MCF 10A (cell line): Measurements from ENCODE around the gene XXYLT1. TPM values are rescaled to one million over a fixed set of nuclear protein-coding genes. Genes with fewer than 3 reads are reported as not detected.

Source experiments
- BruUV-seq: library from RNA; stranded (reverse); fragments of 400-500 nt; replicated peaks from 2 replicates; lab custom pipeline; 2021; lab: Mats Ljungman, UMichigan
- CTCF ChIA-PET: fragments of 300-600 bp; sonication (Branson Sonifier 250); formaldehyde crosslinking; extraction: SDS; loops from one replicate; lab custom pipeline; 2021; ENCODE audit warnings: antibody characterized with exemption, inconsistent platforms; lab: Yijun Ruan, JAX
- POLR2A ChIA-PET: fragments of 300-600, 350-650 bp; sonication (Branson Sonifier 250); formaldehyde crosslinking; extraction: SDS; loops from one replicate; lab custom pipeline; 2020; ENCODE audit warnings: antibody characterized with exemption, inconsistent platforms; lab: Yijun Ruan, JAX
- DNase-seq: peaks from one replicate; pipeline ENCODE4 v3.0.0-alpha.2; 2018; ENCODE audit not compliant: unreplicated experiment
- H3K27ac Mint-ChIP-seq: one replicate; pipeline ENCODE4 v1.8.0; 2022; ENCODE audit warnings: mild to moderate bottlenecking, low read depth, mixed read lengths; ENCODE audit not compliant: unreplicated experiment
- H3K27me3 Mint-ChIP-seq: one replicate; pipeline ENCODE4 v1.8.0; 2022; ENCODE audit warnings: mixed read lengths; ENCODE audit not compliant: insufficient read depth, unreplicated experiment
- H3K36me3 Mint-ChIP-seq: one replicate; pipeline ENCODE4 v1.8.0; 2022; ENCODE audit warnings: mild to moderate bottlenecking, moderate library complexity, mixed read lengths; ENCODE audit not compliant: insufficient read depth, unreplicated experiment
- H3K4me1 Mint-ChIP-seq: one replicate; pipeline ENCODE4 v1.8.0; 2022; ENCODE audit warnings: mixed read lengths; ENCODE audit not compliant: insufficient read depth, unreplicated experiment
- H3K4me3 Mint-ChIP-seq: one replicate; pipeline ENCODE4 v1.8.0; 2022; ENCODE audit warnings: mild to moderate bottlenecking, moderate library complexity, mixed read lengths; ENCODE audit not compliant: unreplicated experiment
- H3K9me3 Mint-ChIP-seq: one replicate; pipeline ENCODE4 v1.8.0; 2022; ENCODE audit warnings: mixed read lengths; ENCODE audit not compliant: unreplicated experiment
- CTCF ChIP-seq: fragments of 200-600 bp; IDR thresholded peaks from one replicate; pipeline ENCODE4 v1.8.0; 2022; ENCODE audit warnings: antibody characterized with exemption, mild to moderate bottlenecking; ENCODE audit not compliant: unreplicated experiment
- intact Hi-C: fragments of 100-400 bp; cut with micrococcal nuclease; formaldehyde crosslinking; loops from 2 replicates; pipeline ENCODE4 v1.14.1; 2022
- total RNA-seq: library from RNA; stranded (reverse); gene quantifications from 2 replicates; pipeline ENCODE4 v1.2.3, GENCODE V29; 2022

XXYLT1 gene
- total RNA-seq, 1 experiment from 2014 or later, result 10.0 TPM

DNA sequence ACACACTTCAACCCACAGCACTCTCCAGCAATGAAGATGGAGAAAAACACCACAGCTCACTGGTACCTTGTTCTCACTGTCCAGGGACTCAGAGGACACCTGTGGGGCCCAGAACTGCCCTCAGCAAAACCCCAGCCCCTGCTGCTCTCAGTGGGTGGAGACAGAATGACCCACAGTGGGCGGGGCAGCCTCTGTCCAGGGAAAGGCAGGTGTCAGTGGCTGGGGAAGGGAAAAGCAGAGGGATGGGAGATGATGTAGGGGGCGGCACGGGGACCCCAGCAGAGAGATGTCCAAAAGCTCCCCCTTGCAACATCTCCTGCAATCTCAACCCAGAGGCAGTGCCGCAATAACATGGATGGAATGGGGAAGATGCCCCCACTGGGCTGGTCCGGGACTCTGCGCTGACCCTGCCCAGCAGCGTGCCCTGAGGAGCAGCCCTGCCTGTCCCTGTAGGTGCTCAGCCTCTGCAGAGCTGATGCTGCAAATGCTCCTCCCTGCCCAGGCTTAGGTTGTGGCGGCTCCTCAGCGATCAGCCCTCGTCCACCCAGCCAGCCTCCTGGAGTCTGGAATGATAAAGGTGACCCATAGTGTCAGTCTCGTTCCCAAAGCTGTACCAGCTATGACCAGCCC, 193.9 kb downstream of the XXYLT1 start:
- no peaks in the 10 kb centered on the region for H3K27me3 Mint-ChIP-seq
- CTCF ChIA-PET, result interaction anchor here (1.0 kb wide), 1 partner anchor 30 kb away, joined by 4 read pairs; no protein-coding TSS in a partner anchor
- no peak for TF ChIP-seq CTCF
- H3K36me3 Mint-ChIP-seq, result no peaks in the 10 kb centered on the region
- no peak overlapping the region for H3K27ac Mint-ChIP-seq
- DNase-seq, result no peak
- no peak overlapping the region for H3K4me3 Mint-ChIP-seq
- POLR2A ChIA-PET, result no interaction called here
- no peaks in the 10 kb centered on the region for H3K9me3 Mint-ChIP-seq
- intact Hi-C loops, result no loop called here
- BruUV-seq, result no TSS peak
- no peaks in the 10 kb centered on the region for H3K4me1 Mint-ChIP-seq

- no peaks in the 10 kb centered on the region for H3K4me1 Mint-ChIP-seq
- no peaks in the 10 kb centered on the region for H3K9me3 Mint-ChIP-seq
- no peak overlapping the region for H3K27ac Mint-ChIP-seq
- CTCF ChIA-PET, result no interaction called here
- intact Hi-C loops, result no loop called here
- TF ChIP-seq CTCF, result no peak
- H3K36me3 Mint-ChIP-seq, result no peaks in the 10 kb centered on the region
- H3K27me3 Mint-ChIP-seq, result no peaks in the 10 kb centered on the region
- POLR2A ChIA-PET, result interaction anchor here (0.6 kb wide), 1 partner anchor 402 kb away, joined by 4 read pairs; no protein-coding TSS in a partner anchor
- no peak overlapping the region for H3K4me3 Mint-ChIP-seq
- no TSS peak for BruUV-seq
- no peak for DNase-seq
Measured at GRCh38 chr3:195075941-195076875, 194.8 kb downstream of the XXYLT1 start.

DNA sequence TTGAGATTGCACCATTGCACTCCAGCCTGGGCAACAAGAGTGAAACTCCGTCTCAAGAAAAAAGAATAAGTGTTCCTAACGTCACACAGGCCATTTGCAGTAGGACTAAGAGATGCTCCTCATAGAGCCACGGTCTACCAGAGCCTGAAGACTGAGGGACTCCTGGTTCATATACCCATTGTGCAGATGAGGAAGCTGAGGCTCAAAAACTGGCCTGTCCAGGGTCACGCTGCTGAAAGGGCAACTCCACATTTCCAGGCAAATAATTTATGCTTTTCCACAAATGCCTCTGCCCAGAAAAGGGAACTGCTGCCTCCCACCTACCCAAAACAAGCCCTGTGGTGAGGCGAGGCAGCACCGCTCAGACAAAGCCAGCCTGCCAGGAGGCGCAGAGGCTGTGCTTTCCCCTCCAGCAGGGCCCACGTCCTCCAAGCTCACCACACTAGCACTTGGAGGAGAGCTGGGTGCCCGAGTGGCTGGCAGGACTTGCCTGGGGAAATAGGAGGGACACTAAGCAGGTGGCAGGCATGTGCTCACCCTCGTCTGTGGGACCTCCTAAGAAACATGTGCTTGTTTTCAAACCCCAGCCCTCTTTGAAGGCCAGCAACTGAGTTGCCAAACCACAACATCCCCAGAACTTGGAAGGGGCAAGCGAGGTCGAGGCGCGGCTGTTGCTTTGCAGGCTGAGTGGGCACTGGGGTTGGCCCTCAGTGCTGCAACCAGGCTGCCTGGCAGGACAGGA, 195.6 kb downstream of the XXYLT1 start:
- Mint-ChIP-seq H3K4me3 (no peak overlapping the region), H3K4me1 (no peaks in the 10 kb centered on the region), H3K9me3 (no peaks in the 10 kb centered on the region), H3K27me3 (no peaks in the 10 kb centered on the region), H3K27ac (no peak overlapping the region), H3K36me3 (no peaks in the 10 kb centered on the region)
- no TSS peak for BruUV-seq
- intact Hi-C loops, result no loop called here
- CTCF ChIA-PET, result interaction anchor here (0.5 to 0.9 kb wide), 2 partner anchors 43 to 44 kb away, joined by 3 read pairs; no protein-coding TSS in a partner anchor
- DNase-seq, result no peak
- POLR2A ChIA-PET, result interaction anchor here (0.6 kb wide), 1 partner anchor 401 kb away, joined by 4 read pairs; no protein-coding TSS in a partner anchor
- TF ChIP-seq CTCF, result no peak
